Measurements from ENCODE around the gene INSYN2B.

The INSYN2B gene

DNA sequence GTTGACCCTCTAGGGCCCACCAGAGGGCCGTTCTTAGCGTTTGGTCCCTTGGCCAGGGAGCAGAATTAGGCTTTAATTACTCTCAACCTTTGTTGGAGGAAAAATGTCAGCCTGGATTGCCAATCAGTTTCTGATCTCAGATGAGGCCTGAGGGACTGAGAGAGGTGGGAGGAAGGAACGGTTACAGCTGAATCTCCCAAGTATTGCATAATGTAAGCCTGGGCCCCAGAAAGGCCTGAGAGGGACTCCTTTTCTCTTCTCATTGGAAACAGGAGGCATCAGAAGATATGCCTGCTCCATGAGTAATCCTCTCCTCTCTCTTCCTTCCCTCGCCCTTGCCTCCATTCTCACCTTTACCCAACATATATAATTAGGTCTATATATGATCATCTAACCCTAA, 105.7 kb downstream of the INSYN2B start:
- no peaks in the 10 kb centered on the region for H3K27me3 ChIP-seq (ENCODE audit: control insufficient read depth, insufficient read depth, low read length)
- H3K4me3 ChIP-seq (ENCODE audit: low read depth, low read length) = no peak overlapping the region
- no peaks in the 10 kb centered on the region for H3K4me1 ChIP-seq (ENCODE audit: control insufficient read depth, insufficient read depth, low read length)
- H3K27ac ChIP-seq (ENCODE audit: low read depth, low read length) = no peak overlapping the region
- H3K36me3 ChIP-seq (ENCODE audit: control insufficient read depth, insufficient read depth, low read length) = no peaks in the 10 kb centered on the region
- no peak overlapping the region for H3K9ac ChIP-seq (ENCODE audit: low read depth, low read length)
- H3K9me3 ChIP-seq (ENCODE audit: control insufficient read depth, insufficient read depth, low read length) = no peaks in the 10 kb centered on the region

DNA sequence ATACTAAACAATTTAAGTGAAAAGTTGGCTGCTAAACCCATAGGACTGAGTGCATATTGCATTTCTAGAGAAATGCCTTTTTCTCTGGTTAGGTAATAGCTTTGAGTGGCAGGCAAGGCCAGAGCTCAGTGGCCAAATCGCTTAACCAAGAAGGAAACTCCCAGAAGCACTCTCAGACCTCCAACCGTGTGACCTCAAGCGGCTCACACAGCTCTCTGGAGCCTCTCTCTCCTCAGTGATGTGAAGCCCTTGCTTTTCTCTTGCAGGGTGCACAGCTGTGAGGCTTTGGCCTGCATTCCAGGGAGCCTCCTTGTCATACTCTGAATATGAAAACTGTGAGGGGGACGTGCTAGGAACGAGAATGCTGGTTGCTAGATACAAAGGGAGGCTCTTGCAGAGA, 106.7 kb downstream of the INSYN2B start:
- H3K9me3 ChIP-seq (ENCODE audit: control insufficient read depth, insufficient read depth, low read length) = no peaks in the 10 kb centered on the region
- H3K4me3 ChIP-seq (ENCODE audit: low read depth, low read length) = no peak overlapping the region
- H3K36me3 ChIP-seq (ENCODE audit: control insufficient read depth, insufficient read depth, low read length) = no peaks in the 10 kb centered on the region
- no peaks in the 10 kb centered on the region for H3K27me3 ChIP-seq (ENCODE audit: control insufficient read depth, insufficient read depth, low read length)
- H3K9ac ChIP-seq (ENCODE audit: low read depth, low read length) = no peak overlapping the region
- H3K4me1 ChIP-seq (ENCODE audit: control insufficient read depth, insufficient read depth, low read length) = peaks cover 6% of the 10 kb centered on the region; the same call in 1 of the 2 replicates
- H3K27ac ChIP-seq (ENCODE audit: low read depth, low read length) = no peak overlapping the region

DNA sequence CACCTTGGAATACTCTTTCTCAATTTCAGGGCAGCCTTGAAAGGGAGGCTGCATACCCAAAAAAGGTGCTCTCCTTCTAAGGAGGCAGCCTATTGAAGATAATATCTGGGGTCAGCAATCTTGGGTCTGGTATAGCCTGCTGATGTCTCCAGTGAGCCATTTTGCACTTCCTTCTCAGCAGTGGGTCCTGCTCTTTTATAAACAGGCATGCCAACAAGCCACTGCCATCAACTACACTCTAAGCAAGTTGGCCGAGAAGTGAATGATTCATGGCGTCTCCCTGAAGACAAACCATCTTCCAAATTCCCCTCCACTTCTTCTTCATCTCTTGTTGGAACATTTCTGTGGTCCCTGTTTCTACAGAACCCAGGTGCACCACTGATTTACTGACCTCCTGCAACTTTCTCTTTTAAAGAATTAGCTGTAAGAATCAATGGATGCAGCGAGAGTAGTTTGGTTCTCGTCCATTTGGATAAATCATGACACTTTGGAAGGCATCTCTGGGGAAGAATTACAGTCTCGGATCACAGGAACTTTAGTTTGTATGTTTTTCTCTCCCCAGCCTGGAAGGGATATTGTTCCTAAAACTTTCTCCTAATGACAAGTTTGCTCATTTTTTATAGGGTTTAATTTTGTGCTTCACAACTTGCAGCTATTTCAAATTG, 108.3 kb downstream of the INSYN2B start:
- no peak overlapping the region for H3K9ac ChIP-seq (ENCODE audit: low read depth, low read length)
- peaks cover 6% of the 10 kb centered on the region; the same call in 1 of the 2 replicates for H3K4me1 ChIP-seq (ENCODE audit: control insufficient read depth, insufficient read depth, low read length)
- no peaks in the 10 kb centered on the region for H3K27me3 ChIP-seq (ENCODE audit: control insufficient read depth, insufficient read depth, low read length)
- H3K4me3 ChIP-seq (ENCODE audit: low read depth, low read length) = no peak overlapping the region
- no peaks in the 10 kb centered on the region for H3K36me3 ChIP-seq (ENCODE audit: control insufficient read depth, insufficient read depth, low read length)
- no peaks in the 10 kb centered on the region for H3K9me3 ChIP-seq (ENCODE audit: control insufficient read depth, insufficient read depth, low read length)
- H3K27ac ChIP-seq (ENCODE audit: low read depth, low read length) = no peak overlapping the region

DNA sequence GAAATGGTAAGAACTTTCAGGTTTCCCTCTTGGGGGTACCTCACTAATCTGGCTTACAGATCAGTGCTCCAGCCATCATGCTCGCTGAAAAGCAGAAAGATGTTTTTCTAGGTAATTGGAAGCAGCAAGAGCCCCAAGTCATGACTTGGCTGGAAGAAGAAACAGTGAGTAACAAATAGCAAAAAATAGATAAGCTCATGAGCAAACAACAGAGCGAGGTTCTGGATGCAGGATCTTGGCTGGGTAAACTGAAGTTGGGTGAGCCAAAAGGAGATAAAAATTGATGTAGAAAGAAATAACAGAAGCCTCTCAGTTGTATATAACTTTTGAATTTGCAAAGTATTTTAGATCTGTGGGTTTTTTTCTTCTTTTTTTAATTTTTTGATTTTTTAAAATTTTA, 110.1 kb downstream of the INSYN2B start:
- Histone ChIP-seq H3K9me3 (ENCODE audit: control insufficient read depth, insufficient read depth, low read length) (no peaks in the 10 kb centered on the region), H3K27me3 (ENCODE audit: control insufficient read depth, insufficient read depth, low read length) (no peaks in the 10 kb centered on the region), H3K4me1 (ENCODE audit: control insufficient read depth, insufficient read depth, low read length) (peaks cover 6% of the 10 kb centered on the region; the same call in 1 of the 2 replicates), H3K36me3 (ENCODE audit: control insufficient read depth, insufficient read depth, low read length) (no peaks in the 10 kb centered on the region), H3K4me3 (ENCODE audit: low read depth, low read length) (no peak overlapping the region), H3K27ac (ENCODE audit: low read depth, low read length) (no peak overlapping the region), H3K9ac (ENCODE audit: low read depth, low read length) (no peak overlapping the region)

DNA sequence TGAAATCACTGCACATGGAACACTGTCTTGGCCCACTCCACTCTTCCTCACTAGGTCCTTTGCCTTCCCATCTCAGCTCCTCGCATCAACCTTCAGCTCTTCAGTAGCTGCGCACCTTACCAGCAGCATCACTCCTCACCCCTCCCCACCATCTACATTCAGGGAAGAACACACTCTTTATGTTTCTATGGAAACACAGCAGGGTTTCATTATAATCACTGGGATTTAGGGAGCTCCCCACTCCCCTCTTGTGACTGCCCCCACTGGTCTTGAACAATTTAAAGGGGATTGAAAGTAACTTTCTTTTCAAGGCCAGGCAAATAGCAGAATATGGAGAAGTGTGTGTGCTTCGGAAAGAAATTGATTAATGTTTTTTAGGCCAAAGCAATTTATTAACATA, 111.2 kb downstream of the INSYN2B start:
- Histone ChIP-seq H3K27ac (ENCODE audit: low read depth, low read length) (no peak overlapping the region), H3K4me1 (ENCODE audit: control insufficient read depth, insufficient read depth, low read length) (peaks cover 6% of the 10 kb centered on the region; the same call in 1 of the 2 replicates), H3K36me3 (ENCODE audit: control insufficient read depth, insufficient read depth, low read length) (no peaks in the 10 kb centered on the region), H3K4me3 (ENCODE audit: low read depth, low read length) (no peak overlapping the region), H3K27me3 (ENCODE audit: control insufficient read depth, insufficient read depth, low read length) (no peaks in the 10 kb centered on the region), H3K9ac (ENCODE audit: low read depth, low read length) (no peak overlapping the region), H3K9me3 (ENCODE audit: control insufficient read depth, insufficient read depth, low read length) (no peaks in the 10 kb centered on the region)

DNA sequence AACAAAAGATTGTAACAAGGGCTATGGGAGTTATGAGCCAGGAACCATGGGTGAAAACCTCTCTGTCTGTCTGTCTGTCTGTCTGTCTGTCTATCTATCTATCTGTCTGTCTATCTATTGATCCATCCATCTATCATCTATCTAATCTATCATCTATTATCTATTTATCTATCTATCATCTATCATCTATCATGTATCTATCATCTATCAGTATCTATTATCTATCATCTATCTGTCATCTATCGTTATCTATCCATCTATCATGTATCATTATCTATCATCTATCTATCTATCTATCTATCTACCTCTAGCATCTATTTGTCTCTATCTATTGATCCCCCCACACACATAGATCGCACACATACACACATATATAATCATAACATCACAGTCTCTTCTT, 112.9 kb downstream of the INSYN2B start:
- Histone ChIP-seq H3K9me3 (ENCODE audit: control insufficient read depth, insufficient read depth, low read length) (no peaks in the 10 kb centered on the region), H3K27me3 (ENCODE audit: control insufficient read depth, insufficient read depth, low read length) (no peaks in the 10 kb centered on the region), H3K27ac (ENCODE audit: low read depth, low read length) (no peak overlapping the region), H3K4me1 (ENCODE audit: control insufficient read depth, insufficient read depth, low read length) (peaks cover 6% of the 10 kb centered on the region; the same call in 1 of the 2 replicates), H3K36me3 (ENCODE audit: control insufficient read depth, insufficient read depth, low read length) (no peaks in the 10 kb centered on the region), H3K9ac (ENCODE audit: low read depth, low read length) (no peak overlapping the region), H3K4me3 (ENCODE audit: low read depth, low read length) (no peak overlapping the region)

DNA sequence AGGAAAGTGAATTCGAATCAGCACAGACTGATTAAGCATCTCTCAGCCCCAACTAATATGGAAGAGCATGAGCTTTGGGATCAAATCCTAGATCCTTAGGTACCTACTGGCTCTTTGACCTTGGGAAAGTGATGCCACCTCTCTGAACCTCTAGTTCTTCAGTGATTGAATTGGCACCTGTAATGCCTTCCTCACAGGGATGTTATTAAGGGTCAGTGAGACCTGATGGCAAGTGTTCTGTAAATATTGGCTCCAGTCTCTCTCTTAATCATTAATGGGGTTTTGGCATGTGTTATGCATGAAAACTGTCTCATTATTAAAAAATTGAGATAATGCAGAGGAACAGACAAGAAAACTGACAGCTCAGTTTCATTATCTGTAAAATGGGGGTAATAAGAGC, 115.8 kb downstream of the INSYN2B start:
- Histone ChIP-seq H3K4me3 (ENCODE audit: low read depth, low read length) (no peak overlapping the region), H3K4me1 (ENCODE audit: control insufficient read depth, insufficient read depth, low read length) (peaks cover 6% of the 10 kb centered on the region; the same call in 1 of the 2 replicates), H3K36me3 (ENCODE audit: control insufficient read depth, insufficient read depth, low read length) (no peaks in the 10 kb centered on the region), H3K9me3 (ENCODE audit: control insufficient read depth, insufficient read depth, low read length) (no peaks in the 10 kb centered on the region), H3K27me3 (ENCODE audit: control insufficient read depth, insufficient read depth, low read length) (no peaks in the 10 kb centered on the region), H3K27ac (ENCODE audit: low read depth, low read length) (no peak overlapping the region), H3K9ac (ENCODE audit: low read depth, low read length) (no peak overlapping the region)

DNA sequence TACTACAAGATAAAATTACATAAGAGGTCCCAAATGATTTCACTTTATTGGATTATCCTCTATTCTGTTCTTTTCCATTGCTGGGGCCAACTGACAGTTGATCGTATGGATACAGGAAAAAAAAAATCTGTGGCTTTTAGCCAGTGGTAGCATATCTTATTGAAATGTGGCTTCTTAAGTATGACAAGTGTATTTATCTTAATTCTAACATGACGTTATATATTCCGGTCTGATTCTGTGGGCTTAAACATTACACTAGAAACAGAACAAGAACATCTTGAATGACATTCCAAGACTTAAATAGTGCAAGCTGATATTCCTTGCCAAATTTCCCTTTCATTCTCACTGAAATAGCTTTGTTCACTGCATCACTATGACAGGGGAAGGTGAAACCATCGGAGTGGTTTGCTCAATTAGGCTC, 117.9 kb downstream of the INSYN2B start:
- Histone ChIP-seq H3K27ac (ENCODE audit: low read depth, low read length) (no peak overlapping the region), H3K27me3 (ENCODE audit: control insufficient read depth, insufficient read depth, low read length) (no peaks in the 10 kb centered on the region), H3K4me3 (ENCODE audit: low read depth, low read length) (no peak overlapping the region), H3K36me3 (ENCODE audit: control insufficient read depth, insufficient read depth, low read length) (no peaks in the 10 kb centered on the region), H3K4me1 (ENCODE audit: control insufficient read depth, insufficient read depth, low read length) (no peaks in the 10 kb centered on the region), H3K9me3 (ENCODE audit: control insufficient read depth, insufficient read depth, low read length) (no peaks in the 10 kb centered on the region), H3K9ac (ENCODE audit: low read depth, low read length) (no peak overlapping the region)

DNA sequence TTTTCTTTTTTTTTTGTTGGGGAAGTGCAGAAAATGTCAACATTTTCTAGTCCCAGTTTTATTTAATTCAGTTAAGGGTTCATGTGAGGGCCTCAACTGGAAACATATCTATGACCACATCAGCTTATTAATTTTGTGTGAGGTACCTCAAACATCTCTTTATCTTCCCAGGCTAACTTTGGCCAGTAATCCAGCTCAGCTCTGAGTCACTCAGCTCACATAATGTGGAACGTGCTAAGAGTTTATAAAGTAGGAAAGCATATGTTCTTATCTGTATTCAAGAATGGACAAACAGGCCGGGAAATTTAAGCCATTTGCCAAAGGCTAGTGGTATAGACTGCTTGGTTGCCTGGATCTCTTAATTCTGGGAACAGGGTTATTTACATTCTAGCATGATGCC, 118.4 kb downstream of the INSYN2B start:
- H3K27ac ChIP-seq (ENCODE audit: low read depth, low read length) = no peak overlapping the region
- no peaks in the 10 kb centered on the region for H3K9me3 ChIP-seq (ENCODE audit: control insufficient read depth, insufficient read depth, low read length)
- no peaks in the 10 kb centered on the region for H3K27me3 ChIP-seq (ENCODE audit: control insufficient read depth, insufficient read depth, low read length)
- H3K4me3 ChIP-seq (ENCODE audit: low read depth, low read length) = no peak overlapping the region
- no peaks in the 10 kb centered on the region for H3K4me1 ChIP-seq (ENCODE audit: control insufficient read depth, insufficient read depth, low read length)
- H3K36me3 ChIP-seq (ENCODE audit: control insufficient read depth, insufficient read depth, low read length) = no peaks in the 10 kb centered on the region
- no peak overlapping the region for H3K9ac ChIP-seq (ENCODE audit: low read depth, low read length)

DNA sequence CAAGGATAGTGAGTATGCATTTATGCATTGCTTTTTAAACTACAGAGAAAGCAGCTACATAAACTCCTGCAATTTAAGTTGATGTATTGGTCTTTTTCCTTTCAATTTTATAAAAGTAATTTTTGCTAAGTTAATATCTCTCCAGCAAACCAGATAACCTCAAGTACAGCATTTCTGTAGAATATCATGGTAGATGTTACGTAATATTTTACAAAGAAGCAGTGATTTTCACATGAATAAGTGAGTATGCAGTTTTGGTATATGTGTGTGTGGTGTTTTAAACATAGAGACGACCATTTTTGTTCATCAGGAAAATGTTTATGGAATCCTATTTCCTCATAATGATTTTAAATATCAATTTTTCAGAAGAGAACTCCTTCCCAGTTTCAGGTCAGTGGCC, 118.9 kb downstream of the INSYN2B start:
- Histone ChIP-seq H3K27me3 (ENCODE audit: control insufficient read depth, insufficient read depth, low read length) (no peaks in the 10 kb centered on the region), H3K9ac (ENCODE audit: low read depth, low read length) (no peak overlapping the region), H3K36me3 (ENCODE audit: control insufficient read depth, insufficient read depth, low read length) (no peaks in the 10 kb centered on the region), H3K4me1 (ENCODE audit: control insufficient read depth, insufficient read depth, low read length) (no peaks in the 10 kb centered on the region), H3K9me3 (ENCODE audit: control insufficient read depth, insufficient read depth, low read length) (no peaks in the 10 kb centered on the region), H3K27ac (ENCODE audit: low read depth, low read length) (no peak overlapping the region), H3K4me3 (ENCODE audit: low read depth, low read length) (no peak overlapping the region)

DNA sequence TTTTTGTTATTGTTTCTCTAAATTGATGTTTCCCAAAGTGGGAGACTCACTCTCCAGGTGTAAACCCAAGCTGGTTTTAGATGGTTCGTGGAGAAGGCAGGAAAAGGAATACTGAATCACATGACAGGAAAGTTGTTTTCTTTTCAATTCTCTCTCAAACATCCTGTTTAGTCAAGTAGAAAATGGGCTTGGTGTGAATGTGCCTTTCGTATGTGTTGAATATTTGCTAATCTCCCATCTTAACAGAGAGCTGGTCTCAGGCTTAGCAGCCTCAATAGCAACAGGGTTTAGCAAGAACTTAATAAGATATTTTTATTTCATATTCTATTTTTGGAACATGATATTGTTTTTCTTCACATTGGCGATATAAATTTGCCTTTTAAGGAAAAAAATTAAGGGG, 119.7 kb downstream of the INSYN2B start:
- Histone ChIP-seq H3K27ac (ENCODE audit: low read depth, low read length) (no peak overlapping the region), H3K36me3 (ENCODE audit: control insufficient read depth, insufficient read depth, low read length) (no peaks in the 10 kb centered on the region), H3K4me3 (ENCODE audit: low read depth, low read length) (no peak overlapping the region), H3K4me1 (ENCODE audit: control insufficient read depth, insufficient read depth, low read length) (no peaks in the 10 kb centered on the region), H3K9ac (ENCODE audit: low read depth, low read length) (no peak overlapping the region), H3K9me3 (ENCODE audit: control insufficient read depth, insufficient read depth, low read length) (no peaks in the 10 kb centered on the region), H3K27me3 (ENCODE audit: control insufficient read depth, insufficient read depth, low read length) (no peaks in the 10 kb centered on the region)
